ENCODE measurements around the gene L3MBTL4.

DNA sequence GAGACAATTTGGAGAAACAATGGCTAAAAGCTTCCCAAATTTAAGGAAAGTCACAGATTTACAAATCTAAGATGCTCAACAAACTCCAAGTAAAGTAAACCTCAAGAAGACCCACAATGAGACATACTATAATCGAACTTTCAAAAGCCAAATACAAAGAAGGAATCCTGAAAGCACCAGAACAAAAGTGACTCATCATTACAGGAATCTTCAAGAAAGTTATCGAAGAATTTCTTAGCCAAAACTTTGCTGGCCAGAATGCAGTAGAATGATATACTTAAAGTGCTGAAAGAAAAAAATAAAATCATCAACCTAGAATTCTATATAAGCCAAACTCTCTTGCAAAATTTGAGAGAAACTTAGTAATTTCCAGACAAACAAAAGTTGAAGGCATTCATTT lies 412.8 kb downstream of the L3MBTL4 start:
- TF ChIP-seq CTCF (IDR thresholded peaks at IDR 0.05), result no peak
- TF ChIP-seq POLR2A (IDR thresholded peaks at IDR 0.05), result no peak
